ENCODE data around the gene FLT4. TPM values are rescaled to one million over a fixed set of nuclear protein-coding genes. Genes with fewer than 3 reads are reported as not detected.

Gene FLT4
- total and polyA plus RNA-seq, 2 donors (not counting 1 experiment from before 2014, with no cell fraction given): 0.17 TPM; not detected in 1

DNA sequence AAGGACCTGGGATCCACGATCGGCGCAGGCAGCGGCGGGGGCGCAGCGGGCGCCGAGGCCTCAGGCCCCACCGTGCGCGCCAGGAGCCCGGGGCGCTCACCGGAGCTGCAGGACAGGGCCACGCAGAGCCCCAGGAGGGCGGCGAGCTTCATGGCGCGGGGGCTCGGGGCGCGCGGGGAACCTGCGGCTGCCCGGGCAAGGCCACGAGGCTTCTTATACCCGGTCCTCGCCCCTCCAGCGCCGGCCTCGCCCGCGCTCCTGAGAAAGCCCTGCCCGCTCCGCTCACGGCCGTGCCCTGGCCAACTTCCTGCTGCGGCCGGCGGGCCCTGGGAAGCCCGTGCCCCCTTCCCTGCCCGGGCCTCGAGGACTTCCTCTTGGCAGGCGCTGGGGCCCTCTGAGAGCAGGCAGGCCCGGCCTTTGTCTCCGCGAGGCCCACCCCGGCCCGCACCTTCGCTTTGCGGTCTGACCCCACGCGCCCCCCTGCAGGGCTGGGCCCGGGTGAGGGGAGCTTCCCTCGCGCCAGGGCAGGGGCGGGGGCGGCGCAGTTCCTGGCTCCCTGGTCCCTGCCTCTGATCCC is 58.0 kb downstream of the FLT4 start, which contains the start of gene SCGB3A1:
SCGB3A1 (minus strand) TSS at position 189 of the 577 bp plus-strand sequence; CDS start at position 152, 37 bp downstream.
- Histone ChIP-seq H4K20me1 (ENCODE audit: control insufficient read depth, extremely low read depth, insufficient read depth, low read length) (no peaks in the 10 kb centered on the region), H3K27me3 (ENCODE audit: control insufficient read depth, insufficient read depth, low read length) (peaks cover 17% of the 10 kb centered on the region), H3K4me2 (ENCODE audit: extremely low read depth, insufficient read depth, low read length) (no peak within 1 kb of the TSS), H3K4me1 (ENCODE audit: control insufficient read depth, extremely low read depth, insufficient read depth, low read length) (no peaks in the 10 kb centered on the region), H3K9ac (ENCODE audit: insufficient read depth, low read length) (no peak within 1 kb of the TSS), H3K27ac (ENCODE audit: insufficient read depth, low read length) (no peak within 1 kb of the TSS), H3K4me3 (replicated peaks in 1 of 4; ENCODE audit: control extremely low read depth in 1 of 4, insufficient read depth in 1 of 4, low read depth in 3 of 4, low read length in 4 of 4) (no peak within 1 kb of the TSS), H2AFZ (ENCODE audit: low read length) (no peak within 1 kb of the TSS), H3K9me3 (ENCODE audit: control insufficient read depth, insufficient read depth, low read depth, low read length) (no peaks in the 10 kb centered on the region), H3K79me2 (ENCODE audit: control insufficient read depth, insufficient read depth, low read length) (no peaks in the 10 kb centered on the region), H3K36me3 (ENCODE audit: control insufficient read depth, insufficient read depth, low read length) (no peaks in the 10 kb centered on the region)
- no peak for TF ChIP-seq EZH2 (IDR thresholded peaks at IDR 0.05; ENCODE audit: low read length, missing control alignments)
- no peak for TF ChIP-seq CTCF (conservative IDR thresholded peaks at IDR 0.05 in 1 of 2, IDR thresholded peaks at IDR 0.05 in 1 of 2; ENCODE audit: low read depth in 1 of 2, low read length in 2 of 2)
- no peak for DNase-seq (ENCODE audit: low read depth in 2 of 2)

GRCh38 chr5:180590543-180591310 is 58.7 kb downstream of the FLT4 start:
- Histone ChIP-seq H3K4me3 (replicated peaks in 1 of 4; ENCODE audit: control extremely low read depth in 1 of 4, insufficient read depth in 1 of 4, low read depth in 3 of 4, low read length in 4 of 4) (no peak overlapping the region), H3K9me3 (ENCODE audit: control insufficient read depth, insufficient read depth, low read depth, low read length) (no peaks in the 10 kb centered on the region), H3K4me1 (ENCODE audit: control insufficient read depth, extremely low read depth, insufficient read depth, low read length) (no peaks in the 10 kb centered on the region), H3K79me2 (ENCODE audit: control insufficient read depth, insufficient read depth, low read length) (no peaks in the 10 kb centered on the region), H3K36me3 (ENCODE audit: control insufficient read depth, insufficient read depth, low read length) (no peaks in the 10 kb centered on the region), H3K9ac (ENCODE audit: insufficient read depth, low read length) (no peak overlapping the region), H3K27ac (ENCODE audit: insufficient read depth, low read length) (no peak overlapping the region), H4K20me1 (ENCODE audit: control insufficient read depth, extremely low read depth, insufficient read depth, low read length) (no peaks in the 10 kb centered on the region), H3K27me3 (ENCODE audit: control insufficient read depth, insufficient read depth, low read length) (peaks cover 17% of the 10 kb centered on the region), H3K4me2 (ENCODE audit: extremely low read depth, insufficient read depth, low read length) (no peak overlapping the region), H2AFZ (ENCODE audit: low read length) (no peak overlapping the region)
- no peak for TF ChIP-seq CTCF (conservative IDR thresholded peaks at IDR 0.05 in 1 of 2, IDR thresholded peaks at IDR 0.05 in 1 of 2; ENCODE audit: low read depth in 1 of 2, low read length in 2 of 2)
- TF ChIP-seq EZH2 (IDR thresholded peaks at IDR 0.05; ENCODE audit: low read length, missing control alignments): peak; percentile 65
- DNase-seq (ENCODE audit: low read depth in 2 of 2): no peak

DNA sequence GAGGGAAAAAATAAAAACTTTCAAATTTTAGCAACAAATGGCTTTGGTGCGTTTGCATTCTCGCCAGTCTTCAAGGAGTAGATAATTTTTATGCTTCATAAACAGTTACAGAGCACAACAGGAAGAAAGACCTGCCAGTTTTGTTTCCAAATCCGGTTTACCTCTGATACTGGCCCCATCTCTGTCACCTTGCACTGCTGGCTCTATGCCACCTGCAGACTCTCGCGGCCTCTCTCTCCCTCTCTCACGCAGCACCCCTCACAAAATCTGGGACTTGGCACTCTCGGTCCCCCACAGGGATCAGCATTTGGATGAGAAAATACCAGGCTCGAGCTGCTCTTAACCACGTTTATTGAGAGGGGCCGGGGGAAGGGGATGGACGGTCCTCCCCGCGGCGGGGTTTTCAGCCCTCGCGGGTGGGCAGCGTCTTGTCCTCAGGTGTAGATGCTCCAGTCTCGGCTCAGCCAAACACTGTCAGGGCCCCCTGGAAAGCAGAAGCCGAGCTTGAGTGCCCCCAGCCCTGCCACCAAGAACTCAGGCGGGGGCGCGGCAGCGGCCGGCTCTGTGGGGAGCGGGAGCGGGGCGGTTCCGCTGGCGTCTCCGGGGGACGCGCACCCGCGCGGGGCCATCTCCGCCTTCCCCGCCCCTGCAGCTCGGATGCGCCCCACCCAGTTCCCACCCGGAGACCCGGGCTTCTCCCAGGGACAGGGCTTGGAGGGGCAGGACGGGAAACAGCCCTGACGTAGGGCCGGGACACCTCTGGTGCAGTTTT is 59.4 kb downstream of the FLT4 start:
- DNase-seq (ENCODE audit: low read depth in 2 of 2): no peak
- no peaks in the 10 kb centered on the region for H4K20me1 ChIP-seq (ENCODE audit: control insufficient read depth, extremely low read depth, insufficient read depth, low read length)
- H3K9ac ChIP-seq (ENCODE audit: insufficient read depth, low read length): no peak overlapping the region
- no peak overlapping the region for H3K4me3 ChIP-seq (replicated peaks in 1 of 4; ENCODE audit: control extremely low read depth in 1 of 4, insufficient read depth in 1 of 4, low read depth in 3 of 4, low read length in 4 of 4)
- H3K36me3 ChIP-seq (ENCODE audit: control insufficient read depth, insufficient read depth, low read length): no peaks in the 10 kb centered on the region
- H2AFZ ChIP-seq (ENCODE audit: low read length): no peak overlapping the region
- no peak overlapping the region for H3K27ac ChIP-seq (ENCODE audit: insufficient read depth, low read length)
- H3K4me1 ChIP-seq (ENCODE audit: control insufficient read depth, extremely low read depth, insufficient read depth, low read length): no peaks in the 10 kb centered on the region
- peaks cover 17% of the 10 kb centered on the region for H3K27me3 ChIP-seq (ENCODE audit: control insufficient read depth, insufficient read depth, low read length)
- no peak overlapping the region for H3K4me2 ChIP-seq (ENCODE audit: extremely low read depth, insufficient read depth, low read length)
- no peaks in the 10 kb centered on the region for H3K9me3 ChIP-seq (ENCODE audit: control insufficient read depth, insufficient read depth, low read depth, low read length)
- no peaks in the 10 kb centered on the region for H3K79me2 ChIP-seq (ENCODE audit: control insufficient read depth, insufficient read depth, low read length)
- TF ChIP-seq EZH2 (IDR thresholded peaks at IDR 0.05; ENCODE audit: low read length, missing control alignments) (peak; percentile 38), CTCF (conservative IDR thresholded peaks at IDR 0.05 in 1 of 2, IDR thresholded peaks at IDR 0.05 in 1 of 2; ENCODE audit: low read depth in 1 of 2, low read length in 2 of 2) (no peak)
